Motor neuron (in vitro differentiated cells): ENCODE data around the gene TCIRG1. TPM values are rescaled to one million over a fixed set of nuclear protein-coding genes. Genes with fewer than 3 reads are reported as not detected.

Source experiments
- ATAC-seq, 8 experiments: fragments of 200-7000 bp; cut with Tn5 transposase; replicated peaks in 6 of 8; 2 replicates each; pipeline ENCODE4 v1.8.0; 2021; ENCODE audit warnings: mild to moderate bottlenecking in 8 of 8, moderate library complexity in 8 of 8
- H3K27ac ChIP-seq, 2 donors: fragments of 250-450 bp; sonication (Bioruptor Pico); 2 replicates each; pipeline ENCODE4 v1.9.0; 2021; ENCODE audit warnings: antibody characterized with exemption in 2 of 2, mild to moderate bottlenecking in 2 of 2, moderate library complexity in 1 of 2
- H3K4me1 ChIP-seq, 2 donors: fragments of 250-450 bp; sonication (Bioruptor Pico); replicated peaks in 1 of 2; 2 replicates each; pipeline ENCODE4 v1.6.1; 2021; ENCODE audit warnings: antibody characterized with exemption in 2 of 2, mild to moderate bottlenecking in 2 of 2, moderate library complexity in 1 of 2
- H3K4me3 ChIP-seq, 5 donors: fragments of 250-450 bp; sonication (Bioruptor Pico); 2 replicates each; pipeline ENCODE4 v1.9.0; 2021; ENCODE audit warnings: antibody characterized with exemption in 5 of 5, mild to moderate bottlenecking in 5 of 5, moderate library complexity in 4 of 5
- WGBS, 10 experiments: fragments of 450-650 bp; shearing (Covaris generic); methylation state at CpG; one replicate each; pipeline ENCODE4 v1.0.0; 2022; 5-methylcytosine and 5-hydroxymethylcytosine counted together
- in situ Hi-C, 9 experiments: fragments of 400-800 bp; cut with MboI; loops; one replicate each; pipeline ENCODE4 v1.15.0; 2021; ENCODE audit warnings: low sequenced_read_pairs in 9 of 9, low pct_unique_long_range_greater_than_20kb in 2 of 9; ENCODE audit not compliant: unreplicated experiment in 9 of 9
- total RNA-seq, 8 experiments: library from RNA; unstranded; fragments of 300-600 nt; gene quantifications; 2 replicates each; pipeline versions ENCODE4 v1.2.3 to v1.2.4, GENCODE V29; 2022

The TCIRG1 gene
- total RNA-seq, 8 experiments from 2014 or later: 1.2 to 56.5 (median 4.4) TPM

DNA sequence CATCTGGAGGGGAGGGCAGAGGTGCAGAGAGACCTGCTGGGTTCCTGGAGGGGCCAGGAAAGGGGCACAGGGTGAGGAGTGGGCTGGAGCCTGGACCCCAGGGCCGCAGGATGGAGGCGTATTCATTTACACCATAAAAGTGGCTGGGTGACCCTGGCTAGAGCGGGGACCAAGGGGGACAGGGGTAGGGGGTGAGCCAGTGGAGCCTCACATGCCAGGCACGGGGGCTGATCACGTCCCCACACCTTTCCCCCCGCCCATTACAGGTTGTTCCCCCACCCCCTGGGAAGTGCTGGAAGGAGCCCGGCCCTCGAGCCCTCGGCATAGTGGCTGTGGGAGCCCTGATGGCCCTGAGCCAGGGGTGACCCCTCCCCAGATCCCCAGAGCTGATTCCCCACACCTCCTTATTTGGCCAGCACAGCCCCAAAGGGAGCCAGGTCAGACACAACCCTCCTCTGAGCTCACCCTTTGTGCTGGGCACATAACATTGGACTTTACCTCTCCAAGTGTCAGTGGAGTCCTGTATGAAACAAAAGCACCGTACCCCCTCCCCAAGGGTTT, 781 bp downstream of the TCIRG1 start:
- in situ Hi-C loops: no loop called here
- ATAC-seq: no peak
- no peak overlapping the region for H3K27ac ChIP-seq

GRCh38 chr11:68040101-68040956, 1.5 kb downstream of the TCIRG1 start:
- Histone ChIP-seq H3K4me1 (peaks cover 18 to 39% of the 10 kb centered on the region in 2 donors), H3K27ac (peak overlapping the region in 1 of 2 donors; percentile 51), H3K4me3 (no peak overlapping the region)
- 0 to 100% (median 28%) methylated on average over 1 to 4 of the region's 22 CpGs; no CpG with 5 or more reads in 6 of the 10 experiments for WGBS, 10 experiments
- in situ Hi-C loops: no loop called here
- ATAC-seq: peak in 2 of 8 experiments; percentile 4 to 17

More for the DNA sequence above, 781 bp downstream of the TCIRG1 start:
- peaks cover 18 to 39% of the 10 kb centered on the region in 2 donors for H3K4me1 ChIP-seq
- no peak overlapping the region for H3K4me3 ChIP-seq
- no CpG with 5 or more reads among the region's 10 CpGs for WGBS, 10 experiments

DNA sequence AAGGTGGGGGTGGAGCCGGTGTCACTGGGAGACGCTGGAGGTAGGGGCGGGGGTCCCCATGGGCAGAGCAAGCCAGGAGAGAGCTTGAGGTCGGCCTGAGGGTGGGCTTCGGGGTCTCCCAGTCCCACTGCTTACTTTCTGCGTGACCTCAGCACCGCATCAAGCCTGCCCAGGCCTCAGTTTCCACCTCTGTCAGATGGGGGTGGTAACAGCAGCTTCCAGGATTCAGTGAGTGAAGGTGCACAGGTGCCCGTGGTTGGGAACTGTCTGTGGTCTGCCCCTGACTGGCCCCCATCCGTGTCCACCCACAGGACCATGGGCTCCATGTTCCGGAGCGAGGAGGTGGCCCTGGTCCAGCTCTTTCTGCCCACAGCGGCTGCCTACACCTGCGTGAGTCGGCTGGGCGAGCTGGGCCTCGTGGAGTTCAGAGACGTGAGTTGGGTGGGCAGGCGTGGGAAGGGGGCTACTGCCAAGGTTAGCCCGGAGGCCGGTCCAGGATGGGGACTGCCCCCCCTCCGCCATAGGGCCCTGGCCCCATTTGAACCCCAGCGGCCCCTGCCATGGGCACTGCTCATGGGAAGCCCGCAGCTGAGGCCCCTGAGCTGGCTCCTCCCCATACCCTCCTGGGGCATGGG, 2.2 kb downstream of the TCIRG1 start:
- Histone ChIP-seq H3K27ac (no peak overlapping the region), H3K4me1 (peaks cover 18 to 39% of the 10 kb centered on the region in 2 donors), H3K4me3 (no peak overlapping the region)
- 90 to 100% methylated on average over 2 of the region's 23 CpGs; no CpG with 5 or more reads in 8 of the 10 experiments for WGBS, 10 experiments
- ATAC-seq: no peak
- in situ Hi-C loops: no loop called here

- Histone ChIP-seq H3K4me1 (peaks cover 18 to 39% of the 10 kb centered on the region in 2 donors), H3K4me3 (no peak overlapping the region), H3K27ac (no peak overlapping the region)
- in situ Hi-C loops: no loop called here
- 80 to 100% methylated on average over 1 to 4 of the region's 12 CpGs; no CpG with 5 or more reads in 8 of the 10 experiments for WGBS, 10 experiments
- ATAC-seq: no peak
Measured at GRCh38 chr11:68041617-68042218, 2.9 kb downstream of the TCIRG1 start.

- Histone ChIP-seq H3K27ac (peak overlapping the region in 1 of 2 donors; percentile 89), H3K4me3 (no peak overlapping the region), H3K4me1 (peaks cover 18 to 39% of the 10 kb centered on the region in 2 donors)
- WGBS, 10 experiments: 70 to 83% (median 78%) methylated on average over 2 to 9 of the region's 27 CpGs; no CpG with 5 or more reads in 5 of the 10 experiments
- in situ Hi-C loops: no loop called here
- peak in 1 of 8 experiments; percentile 0 for ATAC-seq
Measured at GRCh38 chr11:68042219-68043028, 3.6 kb downstream of the TCIRG1 start.

GRCh38 chr11:68043029-68043348, 4.2 kb downstream of the TCIRG1 start:
- Histone ChIP-seq H3K27ac (peak overlapping the region; percentile 31 to 89), H3K4me3 (no peak overlapping the region), H3K4me1 (peaks cover 17 to 38% of the 10 kb centered on the region in 2 donors)
- WGBS, 10 experiments: 34 to 78% methylated on average over 3 to 4 of the region's 8 CpGs; no CpG with 5 or more reads in 8 of the 10 experiments
- in situ Hi-C loops: no loop called here
- ATAC-seq: peak in 7 of 8 experiments; percentile 2 to 30 (median 20)

GRCh38 chr11:68043349-68044144, 4.7 kb downstream of the TCIRG1 start:
- in situ Hi-C loops: no loop called here
- 20 to 73% methylated on average over 3 to 5 of the region's 36 CpGs; no CpG with 5 or more reads in 8 of the 10 experiments for WGBS, 10 experiments
- ATAC-seq: peak; percentile 51 to 89 (median 82)
- H3K27ac ChIP-seq: peak overlapping the region; percentile 31 to 89
- H3K4me1 ChIP-seq: peaks cover 14 to 32% of the 10 kb centered on the region in 2 donors
- no peak overlapping the region for H3K4me3 ChIP-seq

DNA sequence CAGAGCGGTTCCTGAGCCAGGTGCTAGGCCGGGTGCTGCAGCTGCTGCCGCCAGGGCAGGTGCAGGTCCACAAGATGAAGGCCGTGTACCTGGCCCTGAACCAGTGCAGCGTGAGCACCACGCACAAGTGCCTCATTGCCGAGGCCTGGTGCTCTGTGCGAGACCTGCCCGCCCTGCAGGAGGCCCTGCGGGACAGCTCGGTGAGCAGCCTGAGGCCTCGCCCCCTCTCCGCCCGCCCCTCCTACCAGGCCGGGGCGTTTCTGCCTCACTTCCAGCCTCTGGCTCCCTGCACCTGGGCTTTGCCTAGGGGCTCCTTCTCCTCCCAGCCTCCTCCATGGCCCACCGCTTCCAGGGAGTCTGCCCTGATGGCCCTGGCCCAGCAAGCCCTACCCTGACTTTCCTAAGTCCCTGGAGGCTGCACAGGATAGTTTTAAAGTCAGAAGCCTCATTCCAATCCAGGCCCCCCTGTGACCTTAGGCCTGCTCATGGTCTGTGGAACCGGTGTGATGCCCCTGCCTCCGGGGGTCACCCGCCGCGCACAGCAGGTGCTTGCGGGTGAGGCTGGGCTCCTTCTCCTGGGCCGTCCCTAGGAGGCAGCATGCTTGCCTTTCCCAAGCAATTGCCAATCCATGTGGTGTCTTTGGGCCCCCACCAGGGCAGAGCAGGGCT, 5.5 kb downstream of the TCIRG1 start:
- Histone ChIP-seq H3K4me1 (peaks cover 14 to 31% of the 10 kb centered on the region in 2 donors), H3K27ac (peak overlapping the region; percentile 31 to 89), H3K4me3 (no peak overlapping the region)
- in situ Hi-C loops: no loop called here
- peak in 5 of 8 experiments; percentile 1 to 15 (median 11) for ATAC-seq
- 80 to 95% methylated on average over 3 to 7 of the region's 24 CpGs; no CpG with 5 or more reads in 8 of the 10 experiments for WGBS, 10 experiments

DNA sequence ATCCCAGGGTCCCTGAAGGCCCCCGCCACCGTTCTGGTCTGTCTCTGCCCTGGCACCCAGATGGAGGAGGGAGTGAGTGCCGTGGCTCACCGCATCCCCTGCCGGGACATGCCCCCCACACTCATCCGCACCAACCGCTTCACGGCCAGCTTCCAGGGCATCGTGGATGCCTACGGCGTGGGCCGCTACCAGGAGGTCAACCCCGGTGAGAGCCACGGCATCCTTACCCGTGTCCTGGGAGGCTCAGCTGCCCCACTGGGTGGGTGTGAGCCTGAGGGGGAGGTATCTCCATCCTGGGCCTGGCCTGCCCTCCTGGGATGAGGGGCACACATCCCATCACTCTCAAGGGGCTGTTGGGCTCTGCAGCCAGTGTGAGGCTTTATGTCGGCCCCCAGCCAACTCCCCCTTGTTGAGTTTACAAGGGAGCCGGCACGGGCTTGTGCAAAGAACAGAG, 6.1 kb downstream of the TCIRG1 start:
- Histone ChIP-seq H3K4me1 (peaks cover 14 to 29% of the 10 kb centered on the region in 2 donors), H3K4me3 (no peak overlapping the region), H3K27ac (no peak overlapping the region)
- no peak for ATAC-seq
- in situ Hi-C loops: no loop called here
- 80 to 100% (median 98%) methylated on average over 1 to 8 of the region's 18 CpGs; no CpG with 5 or more reads in 4 of the 10 experiments for WGBS, 10 experiments

- in situ Hi-C loops: no loop called here
- ATAC-seq: peak in 1 of 8 experiments; percentile 15
- no peak overlapping the region for H3K27ac ChIP-seq
- peaks cover 19 to 30% of the 10 kb centered on the region in 2 donors for H3K4me1 ChIP-seq
- H3K4me3 ChIP-seq: no peak overlapping the region
- WGBS, 10 experiments: 60 to 100% (median 94%) methylated on average over 1 to 3 of the region's 37 CpGs; no CpG with 5 or more reads in 6 of the 10 experiments
Measured at GRCh38 chr11:68047437-68048290, 8.8 kb downstream of the TCIRG1 start.
